ENCODE results near the gene RBFOX2.

Gene RBFOX2

DNA sequence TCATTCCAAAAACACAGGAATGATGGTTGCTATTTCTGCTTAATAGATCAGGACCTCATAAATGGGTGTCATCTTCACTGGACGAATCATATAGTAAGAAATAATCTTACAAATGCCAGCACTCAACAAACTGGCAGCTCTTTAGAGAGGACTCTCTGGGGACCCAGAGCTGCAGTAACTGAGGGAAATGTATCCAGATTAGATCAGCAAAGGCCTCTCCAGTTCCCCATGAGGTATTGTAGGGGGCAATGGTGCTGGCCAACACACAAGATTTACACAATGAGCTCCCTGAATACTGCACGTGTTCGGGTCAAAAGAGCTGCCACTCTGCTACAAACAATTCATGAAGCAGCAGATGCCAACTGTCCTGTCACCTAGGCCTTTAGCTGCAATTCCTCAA lies 110.2 kb downstream of the RBFOX2 start:
- TF ChIP-seq, protein P1, sequence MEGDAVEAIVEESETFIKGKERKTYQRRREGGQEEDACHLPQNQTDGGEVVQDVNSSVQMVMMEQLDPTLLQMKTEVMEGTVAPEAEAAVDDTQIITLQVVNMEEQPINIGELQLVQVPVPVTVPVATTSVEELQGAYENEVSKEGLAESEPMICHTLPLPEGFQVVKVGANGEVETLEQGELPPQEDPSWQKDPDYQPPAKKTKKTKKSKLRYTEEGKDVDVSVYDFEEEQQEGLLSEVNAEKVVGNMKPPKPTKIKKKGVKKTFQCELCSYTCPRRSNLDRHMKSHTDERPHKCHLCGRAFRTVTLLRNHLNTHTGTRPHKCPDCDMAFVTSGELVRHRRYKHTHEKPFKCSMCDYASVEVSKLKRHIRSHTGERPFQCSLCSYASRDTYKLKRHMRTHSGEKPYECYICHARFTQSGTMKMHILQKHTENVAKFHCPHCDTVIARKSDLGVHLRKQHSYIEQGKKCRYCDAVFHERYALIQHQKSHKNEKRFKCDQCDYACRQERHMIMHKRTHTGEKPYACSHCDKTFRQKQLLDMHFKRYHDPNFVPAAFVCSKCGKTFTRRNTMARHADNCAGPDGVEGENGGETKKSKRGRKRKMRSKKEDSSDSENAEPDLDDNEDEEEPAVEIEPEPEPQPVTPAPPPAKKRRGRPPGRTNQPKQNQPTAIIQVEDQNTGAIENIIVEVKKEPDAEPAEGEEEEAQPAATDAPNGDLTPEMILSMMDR (IDR thresholded peaks at IDR 0.05; ENCODE audit: insufficient read depth, low read depth, low read length, missing control alignments): no peak

DNA sequence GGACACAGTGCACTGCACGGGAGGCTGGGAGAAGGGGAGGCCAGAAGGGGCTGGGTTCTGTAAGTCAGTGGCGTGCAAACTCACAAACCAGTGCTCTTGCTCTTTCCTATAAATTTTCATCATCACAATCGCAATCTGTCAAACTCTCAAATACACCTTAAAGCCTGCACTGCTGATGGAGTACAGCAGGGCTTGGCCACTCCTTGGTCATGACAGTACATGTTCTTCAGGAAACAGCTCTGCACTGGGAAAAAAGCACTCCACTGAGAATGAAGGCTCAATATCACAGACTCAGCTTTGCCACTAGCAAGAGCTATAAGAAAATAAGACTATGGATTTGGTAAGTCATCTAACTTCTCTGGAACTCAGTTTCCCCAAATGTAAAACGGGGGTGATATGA lies 111.0 kb downstream of the RBFOX2 start:
- TF ChIP-seq, protein P1 (IDR thresholded peaks at IDR 0.05; ENCODE audit: insufficient read depth, low read depth, low read length, missing control alignments): no peak
- no peak overlapping the region for H3K4me3 ChIP-seq (ENCODE audit: low read depth, low read length)
- no peak for DNase-seq (ENCODE audit: low read depth)

More for the DNA sequence above, 110.2 kb downstream of the RBFOX2 start:
- no peak for DNase-seq (ENCODE audit: low read depth)
- H3K4me3 ChIP-seq (ENCODE audit: low read depth, low read length): no peak overlapping the region

DNA sequence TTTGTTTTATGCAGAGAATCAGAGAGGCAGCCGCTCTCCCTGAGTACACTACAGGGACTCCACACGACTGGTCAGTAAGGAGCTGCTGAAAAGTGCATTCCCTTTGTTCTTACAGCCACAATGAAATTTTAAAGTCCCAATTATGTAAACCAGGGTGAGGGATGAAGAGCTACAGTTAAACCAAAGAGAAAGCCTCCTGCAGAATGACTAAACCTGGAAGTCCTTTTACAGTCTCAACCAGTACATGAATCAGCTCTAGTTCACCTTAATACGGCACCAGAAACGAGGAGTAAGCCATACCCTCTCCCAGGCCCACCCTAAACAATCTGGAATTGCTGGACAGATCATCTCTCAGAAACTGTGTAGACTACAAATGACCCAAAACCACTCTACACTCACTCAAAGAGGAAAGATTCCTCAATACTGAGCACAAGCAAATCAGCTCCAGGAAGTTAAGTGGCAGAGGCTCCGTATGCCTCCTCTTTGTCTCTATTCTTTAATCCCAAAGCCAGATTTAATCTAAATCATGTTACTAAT lies 113.1 kb downstream of the RBFOX2 start:
- no peak overlapping the region for H3K4me3 ChIP-seq (ENCODE audit: low read depth, low read length)
- TF ChIP-seq, protein P1 (IDR thresholded peaks at IDR 0.05; ENCODE audit: insufficient read depth, low read depth, low read length, missing control alignments): no peak
- no peak for DNase-seq (ENCODE audit: low read depth)

DNA sequence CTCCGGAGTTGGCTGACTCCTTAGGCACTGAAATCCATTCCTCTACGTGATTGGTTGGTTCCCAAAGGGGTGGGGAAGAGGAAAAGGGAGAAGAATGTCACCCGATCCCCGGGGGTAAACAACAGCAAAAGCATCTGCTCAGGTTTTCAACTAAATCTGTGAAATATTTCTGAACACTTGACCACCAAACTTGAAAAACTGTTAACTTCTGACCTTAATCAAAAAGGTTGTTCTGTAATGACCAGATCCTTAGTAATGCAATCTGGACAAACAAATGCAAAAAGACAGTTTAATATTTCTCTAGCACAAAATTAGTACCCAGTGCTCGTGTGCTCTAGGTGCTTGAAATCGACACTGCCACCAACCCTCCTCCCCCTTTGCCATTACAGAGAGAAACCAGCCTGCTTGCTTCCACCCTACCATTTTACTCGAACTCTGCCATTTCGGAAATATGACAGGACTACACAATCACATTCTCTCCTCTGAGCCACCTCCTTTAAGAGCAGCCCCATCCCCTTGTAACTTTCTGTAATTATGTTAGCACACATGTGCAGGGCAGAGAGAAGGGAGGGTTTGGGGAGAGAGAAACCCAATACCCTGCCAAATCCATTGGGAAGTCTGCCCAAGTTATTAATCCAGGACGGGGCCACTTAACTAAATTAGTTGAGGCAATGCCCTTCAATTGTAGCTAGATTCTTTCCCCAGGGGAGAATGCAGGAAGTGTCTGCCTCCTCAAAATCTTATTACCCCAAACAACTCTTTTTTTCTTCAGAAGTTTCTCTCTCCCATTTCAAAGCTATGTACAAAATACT lies 113.8 kb downstream of the RBFOX2 start:
- TF ChIP-seq, protein P1 (IDR thresholded peaks at IDR 0.05; ENCODE audit: insufficient read depth, low read depth, low read length, missing control alignments): no peak
- DNase-seq (ENCODE audit: low read depth): peak; percentile 23
- H3K4me3 ChIP-seq (ENCODE audit: low read depth, low read length): no peak overlapping the region

DNA sequence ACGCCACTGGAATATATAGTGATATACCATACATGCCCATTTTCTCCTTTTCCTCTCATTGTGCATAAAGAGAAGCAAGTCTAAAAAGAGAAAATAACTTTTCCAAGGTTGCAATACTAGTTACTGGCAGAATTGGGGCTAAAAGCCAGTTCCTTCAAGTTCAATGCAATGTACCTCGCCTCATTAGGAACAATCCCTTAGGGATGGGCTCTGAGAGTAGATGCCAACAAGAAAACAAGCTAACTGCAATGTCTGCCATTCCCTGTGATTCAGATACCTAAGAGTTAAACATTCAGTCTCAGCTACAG lies 114.3 kb downstream of the RBFOX2 start:
- no peak overlapping the region for H3K4me3 ChIP-seq (ENCODE audit: low read depth, low read length)
- TF ChIP-seq, protein P1 (IDR thresholded peaks at IDR 0.05; ENCODE audit: insufficient read depth, low read depth, low read length, missing control alignments): no peak
- DNase-seq (ENCODE audit: low read depth): no peak

DNA sequence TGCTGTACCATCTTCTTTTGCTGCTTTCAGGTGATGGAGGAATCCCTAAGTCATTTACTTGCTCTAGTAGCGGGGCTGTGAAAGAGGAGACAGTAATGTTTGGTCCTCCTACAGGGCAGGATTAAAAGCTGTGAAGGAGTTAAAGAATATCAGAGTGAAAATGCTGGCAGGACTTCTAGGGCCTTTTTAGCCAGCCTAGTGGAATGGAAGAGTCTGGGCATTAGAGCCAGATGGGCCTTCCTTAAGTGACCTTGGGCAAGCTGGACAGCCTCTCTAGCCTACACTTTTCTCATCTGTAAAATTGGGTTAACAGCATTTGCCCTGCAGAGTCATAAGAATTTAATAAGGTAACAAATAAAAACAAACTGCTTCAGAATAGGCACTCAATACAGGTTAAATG lies 114.7 kb downstream of the RBFOX2 start:
- no peak overlapping the region for H3K4me3 ChIP-seq (ENCODE audit: low read depth, low read length)

More for the DNA sequence above, 114.7 kb downstream of the RBFOX2 start:
- TF ChIP-seq, protein P1 (IDR thresholded peaks at IDR 0.05; ENCODE audit: insufficient read depth, low read depth, low read length, missing control alignments): no peak
- DNase-seq (ENCODE audit: low read depth): no peak
